ENCODE data around the gene STPG4. TPM values are rescaled to one million over a fixed set of nuclear protein-coding genes. Genes with fewer than 3 reads are reported as not detected.

Gene STPG4
- total RNA-seq, 2 experiments from 2014 or later, result 0.44 to 0.64 TPM

- CTCF ChIA-PET, result no interaction called here
- Mint-ChIP-seq H3K36me3 (ENCODE audit: low read depth) (peaks cover 33% of the 10 kb centered on the region), H3K9me3 (no peaks in the 10 kb centered on the region), H3K27me3 (no peaks in the 10 kb centered on the region), H3K4me3 (no peak overlapping the region), H3K4me1 (peaks cover 14% of the 10 kb centered on the region), H3K27ac (peak overlapping the region; percentile 71)
- POLR2A ChIA-PET, result no interaction called here
- no peak for DNase-seq
Observed at GRCh38 chr2:47043142-47043890, 111.8 kb downstream of the STPG4 start.

GRCh38 chr2:47041891-47042684 is 113.0 kb downstream of the STPG4 start:
- POLR2A ChIA-PET, result interaction anchor here (0.7 kb wide), 1 partner anchor 42 kb away, joined by 3 read pairs; no protein-coding TSS in a partner anchor
- Mint-ChIP-seq H3K4me3 (no peak overlapping the region), H3K4me1 (peaks cover 18% of the 10 kb centered on the region), H3K36me3 (ENCODE audit: low read depth) (peaks cover 28% of the 10 kb centered on the region), H3K9me3 (no peaks in the 10 kb centered on the region), H3K27ac (peak overlapping the region; percentile 27), H3K27me3 (no peaks in the 10 kb centered on the region)
- CTCF ChIA-PET, result interaction anchor here (1.7 kb wide), 1 partner anchor 9 kb away, joined by 4 read pairs; no protein-coding TSS in a partner anchor
- DNase-seq, result no peak

- Mint-ChIP-seq H3K4me1 (peaks cover 25% of the 10 kb centered on the region), H3K27ac (no peak overlapping the region), H3K9me3 (no peaks in the 10 kb centered on the region), H3K36me3 (ENCODE audit: low read depth) (peaks cover 25% of the 10 kb centered on the region), H3K4me3 (no peak overlapping the region), H3K27me3 (no peaks in the 10 kb centered on the region)
- ChIA-PET POLR2A (no interaction called here), CTCF (interaction anchor here (1.7 kb wide), 1 partner anchor 8 kb away, joined by 4 read pairs; no protein-coding TSS in a partner anchor)
- no peak for DNase-seq
Observed at GRCh38 chr2:47041063-47041462, 114.0 kb downstream of the STPG4 start.

- CTCF ChIA-PET, result interaction anchor here (1.7 kb wide), 1 partner anchor 7 kb away, joined by 4 read pairs; no protein-coding TSS in a partner anchor
- Mint-ChIP-seq H3K36me3 (ENCODE audit: low read depth) (peaks cover 21% of the 10 kb centered on the region), H3K9me3 (no peaks in the 10 kb centered on the region), H3K27me3 (no peaks in the 10 kb centered on the region), H3K27ac (peak overlapping the region; percentile 85), H3K4me3 (no peak overlapping the region), H3K4me1 (peaks cover 25% of the 10 kb centered on the region)
- no peak for DNase-seq
- POLR2A ChIA-PET, result no interaction called here
Observed at GRCh38 chr2:47040651-47041050, 114.5 kb downstream of the STPG4 start.

- CTCF ChIA-PET, result no interaction called here
- Mint-ChIP-seq H3K27ac (peak overlapping the region; percentile 85), H3K27me3 (no peaks in the 10 kb centered on the region)
Observed at GRCh38 chr2:47039913-47040562, 115.1 kb downstream of the STPG4 start.

GRCh38 chr2:47039489-47039870 is 115.6 kb downstream of the STPG4 start:
- DNase-seq, result no peak
- no peak overlapping the region for H3K4me3 Mint-ChIP-seq
- H3K4me1 Mint-ChIP-seq, result peaks cover 30% of the 10 kb centered on the region
- POLR2A ChIA-PET, result no interaction called here
- CTCF ChIA-PET, result interaction anchor here (1.3 kb wide), 1 partner anchor 13 kb away, joined by 4 read pairs; no protein-coding TSS in a partner anchor
- H3K27me3 Mint-ChIP-seq, result no peaks in the 10 kb centered on the region
- H3K9me3 Mint-ChIP-seq, result no peaks in the 10 kb centered on the region
- H3K27ac Mint-ChIP-seq, result peak overlapping the region; percentile 85
- peaks cover 19% of the 10 kb centered on the region for H3K36me3 Mint-ChIP-seq (ENCODE audit: low read depth)

More at GRCh38 chr2:47039913-47040562, 115.1 kb downstream of the STPG4 start:
- H3K4me1 Mint-ChIP-seq, result peaks cover 30% of the 10 kb centered on the region
- no peaks in the 10 kb centered on the region for H3K9me3 Mint-ChIP-seq
- POLR2A ChIA-PET, result no interaction called here
- no peak for DNase-seq
- no peak overlapping the region for H3K4me3 Mint-ChIP-seq
- peaks cover 19% of the 10 kb centered on the region for H3K36me3 Mint-ChIP-seq (ENCODE audit: low read depth)

GRCh38 chr2:47038656-47039488 is 116.2 kb downstream of the STPG4 start:
- peak; percentile 50 for DNase-seq
- H3K9me3 Mint-ChIP-seq, result no peaks in the 10 kb centered on the region
- peak overlapping the region; percentile 85 for H3K27ac Mint-ChIP-seq
- no peaks in the 10 kb centered on the region for H3K27me3 Mint-ChIP-seq
- ChIA-PET POLR2A (no interaction called here), CTCF (interaction anchor here (1.0 to 1.3 kb wide), 2 partner anchors 12 to 26 kb away, joined by 3 to 4 read pairs; no protein-coding TSS in a partner anchor)
- no peak overlapping the region for H3K4me3 Mint-ChIP-seq
- H3K36me3 Mint-ChIP-seq (ENCODE audit: low read depth), result peaks cover 17% of the 10 kb centered on the region
- H3K4me1 Mint-ChIP-seq, result peaks cover 30% of the 10 kb centered on the region

- H3K4me1 Mint-ChIP-seq, result peaks cover 30% of the 10 kb centered on the region
- DNase-seq, result no peak
- peaks cover 19% of the 10 kb centered on the region for H3K36me3 Mint-ChIP-seq (ENCODE audit: low read depth)
- ChIA-PET CTCF (interaction anchor here (0.8 to 1.0 kb wide), 2 partner anchors 28 to 39 kb away, joined by 3 read pairs; no protein-coding TSS in a partner anchor), POLR2A (no interaction called here)
- no peak overlapping the region for H3K4me3 Mint-ChIP-seq
- peak overlapping the region; percentile 14 for H3K27ac Mint-ChIP-seq
- H3K27me3 Mint-ChIP-seq, result no peaks in the 10 kb centered on the region
- no peaks in the 10 kb centered on the region for H3K9me3 Mint-ChIP-seq
Observed at GRCh38 chr2:47037678-47038077, 117.4 kb downstream of the STPG4 start.

Other genes with a start within 250 kb of the STPG4 start
- 10 to 100 TPM; 48.3 to 52.6 TPM for gene MCFD2, start 239.5 kb downstream of the STPG4 start, total RNA-seq
- gene TTC7A, start 214.1 kb downstream of the STPG4 start, total RNA-seq, result 10 to 100 TPM; 61.2 to 61.5 TPM
- 100 to 1,000 TPM; 476 to 478 TPM for gene CALM2, start 21.2 kb upstream of the STPG4 start, total RNA-seq
- not detected for gene EPCAM, start 214.0 kb upstream of the STPG4 start, total RNA-seq
- gene MSH2, start 247.8 kb upstream of the STPG4 start, total RNA-seq, result 10 to 100 TPM; 48.0 to 51.8 TPM